ENCODE data around the gene BNC2. TPM values are rescaled to one million over a fixed set of nuclear protein-coding genes. Genes with fewer than 3 reads are reported as not detected.
A peak's percentile ranks its signal among the peaks of the same experiment; 100 is the strongest.

Gene BNC2
- total RNA-seq, 2 donors from 2014 or later, result 2.1 to 20.0 TPM

DNA sequence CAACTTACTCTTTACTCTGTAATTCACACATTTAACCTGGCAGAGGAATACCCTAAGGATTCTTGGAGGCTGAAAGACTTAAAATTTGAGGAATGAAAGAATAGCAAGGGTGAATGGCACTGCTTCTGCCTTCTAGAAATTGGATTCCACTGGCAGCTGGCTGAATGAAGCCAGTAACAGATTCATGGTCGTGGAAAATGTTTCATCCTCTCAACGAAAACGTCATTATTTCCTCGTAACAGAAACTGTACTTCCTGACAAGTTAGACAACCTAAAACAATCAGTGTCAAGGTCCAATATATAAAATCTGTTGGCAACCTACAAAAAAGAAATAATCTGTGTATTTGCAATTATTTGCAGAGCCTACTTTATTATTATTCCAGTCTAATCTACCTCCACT lies 39.7 kb downstream of the BNC2 start:
- no peak overlapping the region for H3K9ac ChIP-seq (ENCODE audit: low read depth in 2 of 2, low read length in 2 of 2)
- no peaks in the 10 kb centered on the region for H3K36me3 ChIP-seq
- no peak for DNase-seq
- no peak overlapping the region for H3K4me3 ChIP-seq
- H3K27ac ChIP-seq, result no peak overlapping the region
- TF ChIP-seq, protein P1, sequence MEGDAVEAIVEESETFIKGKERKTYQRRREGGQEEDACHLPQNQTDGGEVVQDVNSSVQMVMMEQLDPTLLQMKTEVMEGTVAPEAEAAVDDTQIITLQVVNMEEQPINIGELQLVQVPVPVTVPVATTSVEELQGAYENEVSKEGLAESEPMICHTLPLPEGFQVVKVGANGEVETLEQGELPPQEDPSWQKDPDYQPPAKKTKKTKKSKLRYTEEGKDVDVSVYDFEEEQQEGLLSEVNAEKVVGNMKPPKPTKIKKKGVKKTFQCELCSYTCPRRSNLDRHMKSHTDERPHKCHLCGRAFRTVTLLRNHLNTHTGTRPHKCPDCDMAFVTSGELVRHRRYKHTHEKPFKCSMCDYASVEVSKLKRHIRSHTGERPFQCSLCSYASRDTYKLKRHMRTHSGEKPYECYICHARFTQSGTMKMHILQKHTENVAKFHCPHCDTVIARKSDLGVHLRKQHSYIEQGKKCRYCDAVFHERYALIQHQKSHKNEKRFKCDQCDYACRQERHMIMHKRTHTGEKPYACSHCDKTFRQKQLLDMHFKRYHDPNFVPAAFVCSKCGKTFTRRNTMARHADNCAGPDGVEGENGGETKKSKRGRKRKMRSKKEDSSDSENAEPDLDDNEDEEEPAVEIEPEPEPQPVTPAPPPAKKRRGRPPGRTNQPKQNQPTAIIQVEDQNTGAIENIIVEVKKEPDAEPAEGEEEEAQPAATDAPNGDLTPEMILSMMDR (IDR thresholded peaks at IDR 0.05), result no peak
- H3K4me1 ChIP-seq, result no peaks in the 10 kb centered on the region
- H3K27me3 ChIP-seq, result no peaks in the 10 kb centered on the region
- intact Hi-C loops (cut with DNase I), result no loop called here
- no peaks in the 10 kb centered on the region for H3K9me3 ChIP-seq

DNA sequence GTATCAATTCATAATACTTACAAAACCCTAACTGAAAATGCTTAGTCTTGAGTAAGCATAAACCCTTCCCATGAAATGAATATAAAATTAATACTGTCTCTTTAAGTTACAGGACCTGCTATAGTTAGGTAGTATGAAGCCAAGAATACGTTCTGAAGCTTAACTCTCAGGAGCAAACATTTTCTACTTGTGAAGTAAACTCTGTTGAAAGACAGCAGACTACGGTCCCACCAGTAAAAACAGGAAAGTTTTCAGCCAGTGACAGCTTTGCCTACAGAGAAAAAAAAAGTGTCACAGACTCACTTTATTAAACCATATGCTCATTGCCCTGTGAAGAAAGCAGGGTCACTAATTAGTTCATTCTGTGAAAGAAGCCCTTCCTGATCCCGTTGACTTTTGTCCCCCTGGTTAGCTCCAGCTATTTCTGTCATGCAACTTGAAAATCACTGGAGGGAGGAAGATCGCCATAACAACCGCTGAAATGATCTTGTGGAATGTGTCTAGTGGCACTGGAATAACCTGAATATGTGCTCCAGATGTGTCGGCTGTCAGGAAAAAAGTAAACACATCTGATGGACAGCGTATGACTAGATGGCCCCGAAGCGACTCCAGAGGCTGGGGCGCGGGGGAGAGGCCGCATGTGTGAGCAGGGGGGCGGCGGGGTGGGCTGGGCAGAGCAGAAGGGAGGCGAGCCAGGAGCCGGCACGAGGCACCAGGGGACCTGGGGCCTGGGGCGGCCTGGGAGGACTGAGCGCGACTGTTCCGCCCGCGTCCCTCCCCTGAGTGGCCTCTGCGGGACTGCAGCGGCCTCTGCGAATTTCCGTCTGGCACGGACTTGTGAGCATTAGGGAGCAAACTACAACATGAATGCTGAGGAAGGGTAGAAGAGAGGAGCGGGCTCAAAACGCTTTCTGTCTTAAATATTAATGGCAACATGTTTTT lies 41.9 kb downstream of the BNC2 start:
- DNase-seq, result peak; percentile 21
- Histone ChIP-seq H3K9ac (ENCODE audit: low read depth in 2 of 2, low read length in 2 of 2) (no peak overlapping the region), H3K4me1 (no peaks in the 10 kb centered on the region), H3K27me3 (no peaks in the 10 kb centered on the region), H3K9me3 (no peaks in the 10 kb centered on the region), H3K4me3 (no peak overlapping the region), H3K27ac (no peak overlapping the region), H3K36me3 (no peaks in the 10 kb centered on the region)
- intact Hi-C loops (cut with DNase I), result no loop called here
- TF ChIP-seq, protein P1 (IDR thresholded peaks at IDR 0.05), result no peak

DNA sequence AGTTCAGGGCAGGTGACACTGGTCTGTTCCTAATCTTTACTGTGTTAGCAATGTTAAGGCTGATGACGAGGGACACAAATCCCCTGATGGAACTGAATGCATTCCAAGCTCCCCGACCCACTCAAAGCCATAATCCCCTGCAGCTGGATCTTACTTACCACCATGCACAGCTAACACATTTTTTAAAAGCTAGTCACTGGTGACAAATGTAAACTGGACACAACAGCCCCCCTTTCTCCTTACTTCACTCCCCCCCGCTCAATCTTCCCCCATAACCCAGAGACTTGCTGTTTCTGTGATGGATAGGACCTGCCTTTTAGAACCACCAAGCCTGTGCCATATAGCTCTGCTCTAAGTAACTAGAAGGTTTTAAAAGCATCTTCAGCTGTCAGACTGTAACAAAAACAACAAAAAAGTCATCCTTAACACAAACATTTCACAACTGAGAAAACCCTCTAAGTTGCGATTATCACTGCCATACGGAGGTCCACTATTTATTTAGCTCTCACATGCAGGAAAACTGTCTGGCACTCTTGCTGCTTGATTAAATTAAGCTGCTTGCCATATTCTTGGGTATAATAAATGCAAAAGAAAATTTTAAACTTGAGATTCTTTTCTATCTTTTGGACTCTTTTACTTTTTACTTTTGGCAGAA lies 44.4 kb downstream of the BNC2 start:
- no peaks in the 10 kb centered on the region for H3K27me3 ChIP-seq
- no peak overlapping the region for H3K9ac ChIP-seq (ENCODE audit: low read depth in 2 of 2, low read length in 2 of 2)
- H3K9me3 ChIP-seq, result no peaks in the 10 kb centered on the region
- no peaks in the 10 kb centered on the region for H3K36me3 ChIP-seq
- intact Hi-C loops (cut with DNase I), result no loop called here
- TF ChIP-seq, protein P1 (IDR thresholded peaks at IDR 0.05), result no peak
- H3K4me1 ChIP-seq, result no peaks in the 10 kb centered on the region
- no peak overlapping the region for H3K4me3 ChIP-seq
- H3K27ac ChIP-seq, result peak overlapping the region; percentile 33
- no peak for DNase-seq

DNA sequence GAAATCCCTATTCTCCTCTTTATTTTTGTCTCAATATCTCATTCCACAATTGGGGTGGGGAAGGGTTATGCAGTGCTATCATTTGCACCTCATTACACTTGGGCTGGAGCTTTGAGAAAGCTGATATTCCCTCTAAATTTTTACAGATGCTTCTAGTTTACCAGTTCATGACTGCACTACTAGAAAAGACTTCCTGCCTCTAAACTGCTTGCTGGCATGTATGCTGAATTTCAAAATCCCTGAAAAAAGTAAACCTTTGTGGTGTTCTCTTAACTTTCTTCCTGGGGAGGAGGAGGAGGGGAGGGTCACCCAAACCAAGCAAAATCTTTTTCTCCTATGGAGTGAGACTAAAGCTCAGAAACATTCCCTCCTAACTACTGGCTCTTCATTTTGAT lies 45.1 kb downstream of the BNC2 start:
- H3K27ac ChIP-seq, result no peak overlapping the region
- H3K9me3 ChIP-seq, result no peaks in the 10 kb centered on the region
- DNase-seq, result no peak
- intact Hi-C loops (cut with DNase I), result no loop called here
- no peak overlapping the region for H3K4me3 ChIP-seq
- H3K4me1 ChIP-seq, result no peaks in the 10 kb centered on the region
- H3K27me3 ChIP-seq, result no peaks in the 10 kb centered on the region
- no peaks in the 10 kb centered on the region for H3K36me3 ChIP-seq
- TF ChIP-seq, protein P1 (IDR thresholded peaks at IDR 0.05), result no peak
- H3K9ac ChIP-seq (ENCODE audit: low read depth in 2 of 2, low read length in 2 of 2), result no peak overlapping the region

DNA sequence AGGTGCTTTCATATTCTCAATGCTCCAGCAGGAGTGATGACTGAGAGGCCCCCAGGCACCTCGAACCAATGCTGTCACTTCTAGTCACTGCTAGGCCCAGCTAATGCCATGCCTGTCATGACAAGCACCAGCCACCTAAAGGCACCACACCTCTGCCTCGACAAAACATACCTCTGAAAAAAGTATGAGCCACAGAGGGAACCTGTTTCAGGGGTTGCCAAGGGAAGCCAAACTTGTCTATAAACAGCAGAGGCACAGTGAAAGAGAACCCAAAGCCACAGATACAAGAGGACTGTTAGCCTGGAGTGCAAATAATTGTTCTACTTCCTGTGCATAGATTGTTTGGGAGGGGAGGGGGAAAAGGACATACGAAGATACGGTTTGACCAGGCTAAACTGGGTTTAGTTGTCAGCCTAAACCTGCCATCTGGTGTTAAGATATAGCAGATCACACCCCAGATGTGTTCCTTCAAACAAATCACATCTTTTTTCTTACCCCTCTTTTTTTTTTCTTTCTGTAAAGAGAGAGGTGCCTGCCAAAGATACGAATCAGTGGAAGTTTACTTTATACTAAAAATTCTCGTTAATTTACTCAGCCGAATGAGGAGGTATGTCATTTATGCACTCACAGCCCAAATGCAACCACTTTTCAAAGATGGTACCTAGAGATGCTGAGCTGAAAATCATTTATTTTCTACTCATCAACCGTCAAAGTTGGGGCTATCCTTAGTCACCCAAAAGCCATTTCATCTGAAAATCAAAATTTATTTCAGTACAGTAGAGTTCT lies 45.7 kb downstream of the BNC2 start:
- TF ChIP-seq, protein P1 (IDR thresholded peaks at IDR 0.05), result no peak
- intact Hi-C loops (cut with DNase I), result no loop called here
- no peaks in the 10 kb centered on the region for H3K36me3 ChIP-seq
- no peak overlapping the region for H3K27ac ChIP-seq
- H3K27me3 ChIP-seq, result no peaks in the 10 kb centered on the region
- DNase-seq, result no peak
- H3K4me1 ChIP-seq, result no peaks in the 10 kb centered on the region
- H3K4me3 ChIP-seq, result no peak overlapping the region
- no peaks in the 10 kb centered on the region for H3K9me3 ChIP-seq
- H3K9ac ChIP-seq (ENCODE audit: low read depth in 2 of 2, low read length in 2 of 2), result no peak overlapping the region

Measured in colonic mucosa (tissue), 4 donors.